B cell (primary cell): ENCODE measurements around the gene TAS1R1. TPM values are rescaled to one million over a fixed set of nuclear protein-coding genes. Genes with fewer than 3 reads are reported as not detected.
"Not testable (repeated sequence)": the region's sequence is repeated elsewhere in the genome, so short reads cannot be mapped to it uniquely, and the experiment has no call there.

ENCODE experiments used
- ATAC-seq: fragments of 200-7000 bp; cut with Tn5 transposase; one replicate; pipeline ENCODE4 v1.10.0; 2021; ENCODE audit warnings: low read depth, mild to moderate bottlenecking, moderate number of reproducible peaks, moderate library complexity
- CTCF ChIA-PET: fragments of 350-600 bp; sonication (Branson Sonifier 250); formaldehyde crosslinking; loops from one replicate; lab custom pipeline; 2021; ENCODE audit warnings: antibody characterized with exemption, inconsistent platforms; lab: Charles Lee
- POLR2A ChIA-PET: fragments of 350-600 bp; sonication (Branson Sonifier 250); formaldehyde crosslinking; loops from one replicate; lab custom pipeline; 2021; ENCODE audit warnings: antibody characterized with exemption; lab: Charles Lee
- DNase-seq: peaks from one replicate; pipeline ENCODE4 v3.0.0; 2013
- H2AFZ ChIP-seq: 2 replicates; pipeline ENCODE4 v1.6.1; 2012; ENCODE audit warnings: mild to moderate bottlenecking, low read depth, low read length; ENCODE audit not compliant: insufficient read depth, poor library complexity, severe bottlenecking
- H3K27ac ChIP-seq, 2 donors: 1 replicate in 1 of 2; 2 replicates in 1 of 2; pipeline ENCODE4 v1.5.1; 2012 to 2013; ENCODE audit warnings: low read length in 2 of 2, mild to moderate bottlenecking in 2 of 2, moderate library complexity in 1 of 2
- H3K27me3 ChIP-seq, 4 experiments: fragments of 200-600 bp in 1 of 4; sonication (generic) in 1 of 4; replicated peaks in 1 of 4; 1 replicate in 2 of 4; 2 replicates in 2 of 4; pipeline versions ENCODE4 v1.6.1 to v1.7.0; 2013 to 2016; ENCODE audit warnings: low read length in 3 of 4, mild to moderate bottlenecking in 2 of 4, mixed read lengths in 1 of 4, moderate library complexity in 1 of 4; ENCODE audit not compliant: insufficient read depth in 4 of 4, control insufficient read depth in 3 of 4; ENCODE audit errors: control extremely low read depth in 1 of 4
- H3K36me3 ChIP-seq, 2 experiments: replicated peaks in 1 of 2; 1 replicate in 1 of 2; 2 replicates in 1 of 2; pipeline versions ENCODE4 v1.6.1 to v1.7.1; 2013; ENCODE audit warnings: low read length in 1 of 2; ENCODE audit not compliant: insufficient read depth in 2 of 2, control insufficient read depth in 1 of 2; ENCODE audit errors: control extremely low read depth in 1 of 2, extremely low read depth in 1 of 2
- H3K4me1 ChIP-seq, 2 donors: fragments of 200-600 bp in 1 of 2; sonication (generic) in 1 of 2; 1 replicate in 1 of 2; 2 replicates in 1 of 2; pipeline versions ENCODE4 v1.5.1 to v1.6.1; 2013 to 2017; ENCODE audit warnings: low read length in 2 of 2; ENCODE audit not compliant: control insufficient read depth in 2 of 2, insufficient read depth in 2 of 2
- H3K4me2 ChIP-seq: replicated peaks from 2 replicates; pipeline ENCODE3; 2012; ENCODE audit warnings: mild to moderate bottlenecking, low read depth, low read length; ENCODE audit not compliant: poor library complexity, severe bottlenecking
- H3K4me3 ChIP-seq, 5 experiments: fragments of 200-600 bp in 1 of 5; sonication (generic) in 1 of 5; 1 replicate in 3 of 5; 2 replicates in 2 of 5; pipeline versions ENCODE4 v1.5.1 to v1.7.0; 2011 to 2016; ENCODE audit warnings: low read length in 4 of 5, mild to moderate bottlenecking in 4 of 5, low read depth in 2 of 5, control low read depth in 1 of 5, moderate library complexity in 1 of 5; ENCODE audit not compliant: insufficient read depth in 1 of 5; ENCODE audit errors: control extremely low read depth in 1 of 5, extremely low read depth in 1 of 5
- H3K79me2 ChIP-seq: fragments of 200-600 bp; sonication (generic); one replicate; pipeline ENCODE4 v1.6.0; 2016; ENCODE audit warnings: low read length; ENCODE audit not compliant: control insufficient read depth, insufficient read depth
- H3K9ac ChIP-seq: fragments of 200-600 bp; sonication (generic); 2 replicates; pipeline ENCODE4 v1.6.1; 2017; ENCODE audit warnings: mild to moderate bottlenecking, low read length, moderate library complexity
- H3K9me3 ChIP-seq, 3 donors: one replicate each; pipeline versions ENCODE4 v1.6.1 to v1.7.1; 2013; ENCODE audit warnings: low read length in 2 of 3; ENCODE audit not compliant: control insufficient read depth in 2 of 3, insufficient read depth in 1 of 3; ENCODE audit errors: control extremely low read depth in 1 of 3
- H4K20me1 ChIP-seq: 2 replicates; pipeline ENCODE4 v1.6.0; 2012; ENCODE audit warnings: mild to moderate bottlenecking, low read length; ENCODE audit not compliant: insufficient read depth, control insufficient read depth, poor library complexity, severe bottlenecking
- H3K27ac Mint-ChIP-seq: one replicate; pipeline ENCODE4 v1.8.0; 2021; ENCODE audit warnings: mixed read lengths
- H3K27me3 Mint-ChIP-seq: one replicate; pipeline ENCODE4 v1.8.0; 2021; ENCODE audit warnings: mixed read lengths
- H3K4me1 Mint-ChIP-seq: one replicate; pipeline ENCODE4 v1.8.0; 2021; ENCODE audit warnings: mixed read lengths
- H3K4me3 Mint-ChIP-seq: one replicate; pipeline ENCODE4 v1.8.0; 2021; ENCODE audit warnings: mixed read lengths
- H3K9me3 Mint-ChIP-seq: one replicate; pipeline ENCODE4 v1.8.0; 2022; ENCODE audit warnings: mixed read lengths; ENCODE audit not compliant: insufficient read depth
- CTCF ChIP-seq: fragments of 200-600 bp; IDR thresholded peaks from one replicate; pipeline ENCODE4 v1.8.0; 2022; ENCODE audit warnings: antibody characterized with exemption, mild to moderate bottlenecking
- WGBS: methylation state at CpG from one replicate; pipeline ENCODE4 v1.1.5; 2013; ENCODE audit warnings: missing lambda C conversion rate; ENCODE audit not compliant: insufficient coverage; 5-methylcytosine and 5-hydroxymethylcytosine counted together
- intact Hi-C: fragments of 100-400 bp; cut with micrococcal nuclease; formaldehyde crosslinking; loops from one replicate; pipeline ENCODE4 v1.10.0; 2022
- polyA plus RNA-seq: library from polyadenylated mRNA; depleted of rRNA; stranded (reverse); fragments of >200 nt; gene quantifications from 2 replicates; pipeline ENCODE4 v1.2.3, GENCODE V29; 2012
- total RNA-seq, 2 donors: library from RNA; stranded (reverse); fragments of 120-200 nt in 1 of 2; gene quantifications; 1 replicate in 1 of 2; 2 replicates in 1 of 2; pipeline versions ENCODE4 v1.2.3 to v1.2.4, GENCODE V29; 2013 to 2022

The TAS1R1 gene
- total and polyA plus RNA-seq, 2 donors (not counting 1 experiment from before 2014, with no cell fraction given): 0.09 TPM; not detected in 1

GRCh38 chr1:6557597-6557996, 2.5 kb downstream of the TAS1R1 start:
- CTCF ChIA-PET: no interaction called here
- no peak overlapping the region for H3K27ac ChIP-seq
- no peak overlapping the region for H3K4me3 Mint-ChIP-seq

DNA sequence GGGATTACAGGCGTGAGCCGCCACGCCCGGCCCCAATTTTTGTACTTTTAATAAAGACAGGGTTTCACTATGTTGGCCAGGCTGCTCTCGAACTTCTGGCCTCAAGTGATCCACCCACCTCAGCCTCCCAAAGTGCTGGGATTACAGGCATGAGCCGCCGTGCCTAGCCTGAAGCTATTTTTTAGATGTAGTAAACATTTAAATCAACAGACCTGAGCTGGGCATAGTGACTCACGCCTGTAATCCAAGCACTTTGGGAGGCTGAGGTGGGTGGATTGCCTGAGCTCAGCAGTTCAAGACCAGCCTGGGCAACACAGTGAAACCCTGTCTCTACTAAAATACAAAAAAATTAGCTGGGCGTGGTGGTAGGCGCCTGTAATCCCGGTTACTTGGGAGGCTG, 4.1 kb downstream of the TAS1R1 start:
- H3K27me3 Mint-ChIP-seq, H3K4me3 ChIP-seq, H3K4me2 ChIP-seq, intact Hi-C loops, H2AFZ ChIP-seq, H3K36me3 ChIP-seq, POLR2A ChIA-PET, ATAC-seq, H3K27ac ChIP-seq, H3K4me1 Mint-ChIP-seq, H3K9me3 Mint-ChIP-seq, H3K9ac ChIP-seq, H4K20me1 ChIP-seq, H3K27ac Mint-ChIP-seq, H3K4me3 Mint-ChIP-seq, H3K27me3 ChIP-seq, H3K9me3 ChIP-seq, DNase-seq: not testable (repeated sequence)
- Histone ChIP-seq H3K4me1 (peaks cover 6 to 11% of the 10 kb centered on the region in 2 donors), H3K79me2 (peaks cover 15% of the 10 kb centered on the region)
- 98% methylated on average over 7 of the region's 11 CpGs for WGBS
- CTCF ChIA-PET: interaction anchor here (0.7 kb wide), 1 partner anchor 1108 kb away, joined by 3 read pairs; no protein-coding TSS in a partner anchor

More at GRCh38 chr1:6557597-6557996, 2.5 kb downstream of the TAS1R1 start:
- Mint-ChIP-seq H3K27ac (no peak overlapping the region), H3K4me1 (peaks cover 15% of the 10 kb centered on the region), H3K9me3 (no peaks in the 10 kb centered on the region), H3K27me3 (peaks cover 4% of the 10 kb centered on the region)
- H3K4me2 ChIP-seq: no peak overlapping the region
- H3K36me3 ChIP-seq: no peaks in the 10 kb centered on the region
- DNase-seq (no peak), ATAC-seq (no peak)
- peaks cover 0 to 3% (median 0%) of the 10 kb centered on the region in 4 experiments for H3K27me3 ChIP-seq
- intact Hi-C loops: no loop called here
- H3K9me3 ChIP-seq: no peaks in the 10 kb centered on the region
- H4K20me1 ChIP-seq: peaks cover 15% of the 10 kb centered on the region
- TF ChIP-seq CTCF: no peak
- POLR2A ChIA-PET: interaction anchor here (0.7 kb wide), 1 partner anchor 22 kb away, joined by 6 read pairs; the partner anchor contains the start of gene ZBTB48
- no peak overlapping the region for H3K4me3 ChIP-seq
- H3K4me1 ChIP-seq: peaks cover 17 to 23% of the 10 kb centered on the region in 2 donors
- H3K9ac ChIP-seq: no peak overlapping the region
- no CpG with 5 or more reads among the region's 1 CpG for WGBS
- peaks cover 28% of the 10 kb centered on the region for H3K79me2 ChIP-seq
- H2AFZ ChIP-seq: no peak overlapping the region
